Right atrium auricular region (tissue), 2 donors: ENCODE data around the gene MYADML2. TPM values are rescaled to one million over a fixed set of nuclear protein-coding genes. Genes with fewer than 3 reads are reported as not detected.

Experiments
- DNase-seq: peaks from one replicate; pipeline ENCODE4 v3.0.0-alpha.2; 2019; ENCODE audit warnings: low spot score
- H3K27ac ChIP-seq, 2 donors: fragments of 200-600 bp; sonication (generic); 1 replicate in 1 of 2; 2 replicates in 1 of 2; pipeline ENCODE4 v1.5.1; 2016 to 2019
- H3K27me3 ChIP-seq, 2 donors: fragments of 200-600 bp; sonication (generic); one replicate each; pipeline versions ENCODE4 v1.5.1 to v1.6.0; 2017 to 2019
- H3K36me3 ChIP-seq: fragments of 200-600 bp; sonication (generic); one replicate; pipeline ENCODE4 v1.5.1; 2016
- H3K4me1 ChIP-seq, 2 donors: fragments of 200-600 bp; sonication (generic); one replicate each; pipeline versions ENCODE4 v1.5.1 to v1.6.0; 2017 to 2019
- H3K4me3 ChIP-seq, 2 donors: fragments of 200-600 bp; sonication (generic); 1 replicate in 1 of 2; 2 replicates in 1 of 2; pipeline ENCODE4 v1.5.1; 2017 to 2019; ENCODE audit warnings: mild to moderate bottlenecking in 1 of 2, moderate library complexity in 1 of 2
- H3K9me3 ChIP-seq, 2 donors: fragments of 200-600 bp; sonication (generic); one replicate each; pipeline ENCODE4 v1.5.1; 2019
- CTCF ChIP-seq, 2 donors: fragments of 200-600 bp; sonication (generic); IDR thresholded peaks; one replicate each; pipeline ENCODE4 v1.5.1; 2019; ENCODE audit warnings: antibody characterized with exemption in 2 of 2
- total RNA-seq, 2 donors: library from RNA; depleted of rRNA; stranded (reverse); fragments of >200 nt; gene quantifications; one replicate each; pipeline ENCODE4 v1.1.0, GENCODE V29; 2016

MYADML2 gene
- total RNA-seq, 2 donors from 2014 or later = 0.55 to 1.4 TPM

DNA sequence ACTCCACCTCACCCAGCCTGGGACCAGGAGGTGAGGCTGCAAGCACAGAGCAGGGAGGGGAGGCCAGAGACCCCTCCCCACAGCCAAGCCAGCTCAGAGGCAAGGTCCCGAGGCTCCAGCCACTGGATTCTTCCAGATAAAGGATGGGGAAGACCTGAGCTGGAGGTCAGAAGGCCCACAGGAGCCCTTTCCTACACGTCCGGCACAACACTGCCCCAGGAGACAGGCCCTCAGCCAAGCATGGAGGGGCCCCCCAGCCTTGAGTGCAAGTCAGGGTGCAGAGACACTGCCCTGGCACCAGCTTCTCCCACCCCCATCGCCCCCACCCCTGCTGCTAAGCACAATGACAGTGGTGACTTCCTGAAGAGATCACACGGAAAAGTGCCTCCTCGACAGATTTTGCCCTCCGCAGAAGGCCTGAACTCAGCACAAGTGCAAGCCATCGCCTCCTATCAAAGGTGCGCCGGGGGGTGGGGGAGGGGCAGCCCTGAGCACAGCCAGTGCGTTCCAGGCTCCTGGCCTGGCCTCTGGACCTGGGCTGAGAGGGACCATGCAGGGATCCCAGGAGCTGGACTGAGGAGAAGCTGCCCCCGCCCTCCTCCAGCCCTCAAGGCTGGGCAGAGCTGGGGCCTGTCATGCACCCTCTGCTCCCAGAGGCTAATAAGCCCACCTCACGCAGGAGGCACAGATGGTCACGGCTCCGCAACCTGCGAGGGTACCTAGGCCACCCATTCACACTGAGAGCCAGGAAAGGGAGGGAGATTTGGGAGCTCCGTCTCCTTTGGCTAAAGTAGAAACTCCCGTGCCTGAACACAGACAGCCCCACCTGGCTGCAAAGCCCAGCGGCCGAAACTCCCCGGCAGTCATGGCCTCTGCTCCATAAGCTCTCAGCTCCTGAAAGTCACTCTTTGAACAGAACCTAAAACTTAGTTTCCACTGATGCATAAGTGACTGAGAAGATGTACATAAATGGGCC is 22.2 kb downstream of the MYADML2 start:
- peak overlapping the region; percentile 3 to 76 for H3K27ac ChIP-seq
- H3K27me3 ChIP-seq = no peaks in the 10 kb centered on the region
- H3K4me3 ChIP-seq = no peak overlapping the region
- peaks cover 24% of the 10 kb centered on the region for H3K36me3 ChIP-seq
- TF ChIP-seq CTCF (IDR thresholded peaks at IDR 0.05) = no peak
- H3K9me3 ChIP-seq = no peaks in the 10 kb centered on the region
- DNase-seq = no peak
- peaks cover 0 to 74% of the 10 kb centered on the region in 2 donors for H3K4me1 ChIP-seq

DNA sequence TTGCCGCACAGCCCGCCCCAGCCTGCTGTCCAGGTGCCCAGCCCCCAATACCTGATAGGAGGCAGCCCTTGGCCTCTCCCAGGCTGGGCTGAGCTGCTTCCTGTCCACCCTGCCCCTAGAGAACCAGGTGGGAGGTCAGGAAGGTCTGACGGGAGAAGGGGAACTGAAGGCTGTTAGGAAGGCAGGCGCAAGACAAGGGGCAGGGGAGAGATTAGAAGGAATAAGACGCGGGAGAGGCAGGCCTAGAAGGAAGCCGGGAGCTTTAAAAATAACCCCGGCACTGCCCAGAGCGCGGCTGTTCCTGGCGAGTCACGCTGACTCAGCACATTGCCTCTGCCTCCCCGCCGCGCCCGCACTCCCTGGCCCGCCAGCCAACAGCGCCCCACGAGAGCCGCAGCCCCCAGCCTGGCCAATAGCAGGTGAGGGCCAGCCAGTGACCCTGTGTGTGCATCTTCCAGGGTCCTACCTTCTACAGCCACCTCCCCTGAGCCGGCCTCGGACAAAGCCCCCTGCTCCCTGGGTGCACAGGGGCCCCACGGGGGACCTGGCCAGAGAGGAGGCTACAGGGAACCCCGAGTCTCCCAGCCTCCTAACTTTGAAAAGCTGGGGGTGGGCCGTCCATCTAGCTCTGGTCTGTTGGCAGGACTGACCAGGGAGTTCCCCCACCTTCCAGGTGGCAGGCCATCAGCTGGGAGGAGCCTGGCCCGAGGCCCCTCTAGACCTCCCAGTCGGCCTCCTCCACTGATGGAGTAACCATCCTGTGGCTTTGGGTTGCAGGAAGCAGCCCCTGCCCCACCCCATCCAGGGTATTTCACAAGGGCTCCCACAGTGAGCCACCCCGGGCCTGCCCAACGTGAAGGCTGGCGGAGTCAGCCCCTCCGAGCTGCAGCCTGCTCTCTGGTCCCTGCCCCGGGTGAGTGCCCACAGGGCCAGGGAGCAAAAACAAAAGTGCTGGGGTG is 23.5 kb downstream of the MYADML2 start:
- Histone ChIP-seq H3K9me3 (no peaks in the 10 kb centered on the region), H3K4me1 (peaks cover 0 to 78% of the 10 kb centered on the region in 2 donors), H3K27me3 (no peaks in the 10 kb centered on the region), H3K36me3 (peaks cover 27% of the 10 kb centered on the region), H3K4me3 (peak overlapping the region; percentile 13 to 38), H3K27ac (peak overlapping the region; percentile 47 to 76)
- DNase-seq = peak; percentile 70
- no peak for TF ChIP-seq CTCF (IDR thresholded peaks at IDR 0.05)

- DNase-seq = no peak
- H3K36me3 ChIP-seq = peaks cover 27% of the 10 kb centered on the region
- H3K27ac ChIP-seq = peak overlapping the region; percentile 47 to 76
- H3K4me1 ChIP-seq = peaks cover 0 to 75% of the 10 kb centered on the region in 2 donors
- H3K27me3 ChIP-seq = no peaks in the 10 kb centered on the region
- no peaks in the 10 kb centered on the region for H3K9me3 ChIP-seq
- H3K4me3 ChIP-seq = peak overlapping the region in 1 of 2 donors; percentile 38
- TF ChIP-seq CTCF (IDR thresholded peaks at IDR 0.05) = no peak
These were observed 24.3 kb downstream of the MYADML2 start for GRCh38 chr17:81922566-81923301.

- no peak overlapping the region for H3K4me3 ChIP-seq
- no peaks in the 10 kb centered on the region for H3K9me3 ChIP-seq
- no peak overlapping the region for H3K27ac ChIP-seq
- TF ChIP-seq CTCF (IDR thresholded peaks at IDR 0.05) = no peak
- peaks cover 0 to 80% of the 10 kb centered on the region in 2 donors for H3K4me1 ChIP-seq
- DNase-seq = no peak
- H3K27me3 ChIP-seq = no peaks in the 10 kb centered on the region
- peaks cover 27% of the 10 kb centered on the region for H3K36me3 ChIP-seq
These were observed 25.0 kb downstream of the MYADML2 start for GRCh38 chr17:81921996-81922565.

- TF ChIP-seq CTCF (IDR thresholded peaks at IDR 0.05) = no peak
- no peak overlapping the region for H3K27ac ChIP-seq
- H3K9me3 ChIP-seq = no peaks in the 10 kb centered on the region
- H3K36me3 ChIP-seq = peaks cover 27% of the 10 kb centered on the region
- DNase-seq = no peak
- no peak overlapping the region for H3K4me3 ChIP-seq
- peaks cover 0 to 86% of the 10 kb centered on the region in 2 donors for H3K4me1 ChIP-seq
- no peaks in the 10 kb centered on the region for H3K27me3 ChIP-seq
These were observed 25.5 kb downstream of the MYADML2 start for GRCh38 chr17:81921537-81921862.
